ENCODE results near the gene BEST4. TPM values are rescaled to one million over a fixed set of nuclear protein-coding genes. Genes with fewer than 3 reads are reported as not detected.
A peak's percentile ranks its signal among the peaks of the same experiment; 100 is the strongest.

Gene BEST4
- total and polyA plus RNA-seq, 2 donors (not counting 3 experiments of a cell fraction or from before 2014, with no cell fraction given): 0.21 TPM; not detected in 1

- no TSS peak for BruUV-seq (replicated peaks)
- peak overlapping the region; percentile 91 for H3K27ac ChIP-seq (ENCODE audit: insufficient read depth, low read depth, low read length)
- H3K4me3 ChIP-seq (replicated peaks in 1 of 3; ENCODE audit: insufficient read depth in 1 of 3, low read depth in 1 of 3, low read length in 3 of 3): peak overlapping the region; percentile 12 to 62 (median 20)
- DNase-seq (ENCODE audit: low read depth, low spot score) (peak; percentile 76), FAIRE-seq (no peak)
- intact Hi-C loops (cut with micrococcal nuclease): loop anchor here (1.0 kb wide), 5 partner anchors 8 to 89 kb away; partner anchors contain the start of gene DYNLT4
- no peaks in the 10 kb centered on the region for H4K20me1 ChIP-seq (replicated peaks; ENCODE audit: control insufficient read depth, extremely low read depth, insufficient read depth, low read length)
- no peak for TF ChIP-seq CTCF (IDR thresholded peaks at IDR 0.05; ENCODE audit: extremely low read depth in 1 of 2, insufficient read depth in 1 of 2, low read depth in 1 of 2, low read length in 2 of 2)
- no peak for TF ChIP-seq MYC (IDR thresholded peaks at IDR 0.05; ENCODE audit: low read depth, low read length)
- TF ChIP-seq GATA2 (IDR thresholded peaks at IDR 0.05; ENCODE audit: insufficient read depth, insufficient read length, low read depth, low read length): peak; percentile 56
- TF ChIP-seq, protein P1, sequence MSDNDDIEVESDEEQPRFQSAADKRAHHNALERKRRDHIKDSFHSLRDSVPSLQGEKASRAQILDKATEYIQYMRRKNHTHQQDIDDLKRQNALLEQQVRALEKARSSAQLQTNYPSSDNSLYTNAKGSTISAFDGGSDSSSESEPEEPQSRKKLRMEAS (IDR thresholded peaks at IDR 0.05; ENCODE audit: insufficient read depth, insufficient read length): no peak
- no peak for TF ChIP-seq POLR2A (IDR thresholded peaks at IDR 0.05; ENCODE audit: low read depth, low read length)
- no peak for TF ChIP-seq POLR2AphosphoS5 (IDR thresholded peaks at IDR 0.05; ENCODE audit: insufficient read depth, low read depth, low read length)
- peaks cover 7 to 9% of the 10 kb centered on the region in 2 experiments for H3K36me3 ChIP-seq (ENCODE audit: control insufficient read depth in 2 of 2, extremely low read depth in 1 of 2, insufficient read depth in 2 of 2, low read length in 2 of 2)
- CTCF ChIA-PET: interaction anchor here (0.6 to 7.1 kb wide), 10 partner anchors 10 to 192 kb away, joined by 3 to 57 read pairs (median 6); partner anchors contain the start of genes BEST4, BTBD19, HECTD3 and PLK3
- peak overlapping the region; percentile 90 for H3K9ac ChIP-seq (replicated peaks; ENCODE audit: extremely low read depth, insufficient read depth, low read length)
- no peaks in the 10 kb centered on the region for H3K27me3 ChIP-seq (ENCODE audit: control insufficient read depth in 2 of 2, insufficient read depth in 2 of 2, low read length in 2 of 2)
- H3K79me2 ChIP-seq (ENCODE audit: control insufficient read depth, insufficient read depth, low read length): no peaks in the 10 kb centered on the region
- peak overlapping the region; percentile 86 for H3K4me2 ChIP-seq (ENCODE audit: insufficient read depth, low read length)
- peaks cover 10% of the 10 kb centered on the region for H3K4me1 ChIP-seq (ENCODE audit: control insufficient read depth, extremely low read depth, insufficient read depth, low read length)
- no peaks in the 10 kb centered on the region for H3K9me3 ChIP-seq (replicated peaks; ENCODE audit: control insufficient read depth, insufficient read depth, low read length)
- H2AFZ ChIP-seq (ENCODE audit: low read depth, low read length): no peak overlapping the region
- dilution Hi-C loops (cut with MboI; ENCODE audit: extremely low pct_ligation_motif_present, low sequenced_read_pairs): no loop called here
- H3K9me1 ChIP-seq (replicated peaks; ENCODE audit: control insufficient read depth, extremely low read depth, insufficient read depth, low read length): no peaks in the 10 kb centered on the region
- POLR2A ChIA-PET: interaction anchor here (0.6 to 7.3 kb wide), 19 partner anchors 11 to 521 kb away, joined by 3 to 97 read pairs (median 5); partner anchors contain the start of genes BEST4, BTBD19, DYNLT4 and EIF2B3
Measured at GRCh38 chr1:44819196-44819607, 31.2 kb upstream of the BEST4 start.

All from endothelial cell of umbilical vein (primary cell).